Smooth muscle cell (in vitro differentiated cells): Measurements from ENCODE around the gene SLC6A7. TPM values are rescaled to one million over a fixed set of nuclear protein-coding genes. Genes with fewer than 3 reads are reported as not detected.

Source experiments
- DNase-seq: peaks from one replicate; lab custom pipeline; 2025; ENCODE audit not compliant: unreplicated experiment; lab: John Stamatoyannopoulos, UW
- H2AFZ ChIP-seq: fragments of 200-600 bp; sonication (generic); 2 replicates; pipeline ENCODE4 v1.6.0; 2016; ENCODE audit warnings: antibody characterized with exemption, low read depth, mild to moderate bottlenecking
- H3F3A ChIP-seq: fragments of 200-600 bp; sonication (generic); 2 replicates; pipeline ENCODE4 v1.6.0; 2017; ENCODE audit warnings: antibody characterized with exemption, low read depth
- H3K27ac ChIP-seq: fragments of 200-600 bp; sonication (generic); 2 replicates; pipeline ENCODE4 v1.5.1; 2016; ENCODE audit warnings: low read depth, mild to moderate bottlenecking
- H3K27me3 ChIP-seq: fragments of 200-600 bp; sonication (generic); 2 replicates; pipeline ENCODE4 v1.6.1; 2016; ENCODE audit warnings: low read depth, mild to moderate bottlenecking
- H3K36me3 ChIP-seq: fragments of 200-600 bp; sonication (generic); 2 replicates; pipeline ENCODE4 v1.5.1; 2016; ENCODE audit warnings: low read depth
- H3K4me1 ChIP-seq: fragments of 200-600 bp; sonication (generic); 2 replicates; pipeline ENCODE4 v1.5.1; 2016; ENCODE audit warnings: low read depth
- H3K4me2 ChIP-seq: fragments of 200-600 bp; sonication (generic); 2 replicates; pipeline ENCODE4 v1.6.0; 2016; ENCODE audit warnings: mild to moderate bottlenecking
- H3K4me3 ChIP-seq: fragments of 200-600 bp; sonication (generic); 2 replicates; pipeline ENCODE4 v1.5.1; 2016; ENCODE audit warnings: mild to moderate bottlenecking
- H3K79me2 ChIP-seq: fragments of 200-600 bp; sonication (generic); 2 replicates; pipeline ENCODE4 v1.6.0; 2016; ENCODE audit warnings: low read depth, mild to moderate bottlenecking
- H3K9ac ChIP-seq: fragments of 200-600 bp; sonication (generic); 2 replicates; pipeline ENCODE4 v1.6.0; 2016; ENCODE audit warnings: low read depth
- H3K9me3 ChIP-seq: fragments of 200-600 bp; sonication (generic); replicated peaks from 2 replicates; pipeline ENCODE4 v1.5.1; 2016; ENCODE audit warnings: low read depth
- H4K20me1 ChIP-seq: fragments of 200-600 bp; sonication (generic); 2 replicates; pipeline ENCODE4 v1.6.0; 2016; ENCODE audit warnings: low read depth
- CTCF ChIP-seq: fragments of 200-600 bp; sonication (generic); IDR thresholded peaks from 2 replicates; pipeline ENCODE4 v1.5.1; 2017; ENCODE audit warnings: borderline replicate concordance, mild to moderate bottlenecking, antibody characterized with exemption; ENCODE audit not compliant: insufficient read depth, poor library complexity, severe bottlenecking
- WGBS: methylation state at CpG from one replicate; pipeline ENCODE4 v1.1.7; 2016; ENCODE audit warnings: low lambda C conversion rate; 5-methylcytosine and 5-hydroxymethylcytosine counted together
- polyA plus RNA-seq: library from polyadenylated mRNA; unstranded; fragments of >200 nt; fragmentation: Nextera tagmentation; extraction: Ambion mirVana; gene quantifications from 2 replicates; pipeline ENCODE4 v1.2.1, GENCODE V29; 2016
- total RNA-seq: library from RNA; depleted of rRNA; stranded (reverse); fragments of >200 nt; gene quantifications from 2 replicates; pipeline ENCODE4 v1.2.3, GENCODE V29; 2014

The SLC6A7 gene
- total and polyA plus RNA-seq, 2 experiments from 2014 or later = 0.10 TPM; not detected in 1

GRCh38 chr5:150217038-150217437 is 27.2 kb downstream of the SLC6A7 start:
- no peaks in the 10 kb centered on the region for H3K9me3 ChIP-seq
- no peaks in the 10 kb centered on the region for H3K4me1 ChIP-seq
- H3K79me2 ChIP-seq = no peaks in the 10 kb centered on the region
- H3K9ac ChIP-seq = no peak overlapping the region
- H3K27me3 ChIP-seq = no peaks in the 10 kb centered on the region
- no peak for DNase-seq
- H2AFZ ChIP-seq = no peak overlapping the region
- H3K27ac ChIP-seq = no peak overlapping the region
- H3F3A ChIP-seq = no peaks in the 10 kb centered on the region
- TF ChIP-seq CTCF = no peak
- no peaks in the 10 kb centered on the region for H4K20me1 ChIP-seq
- 86% methylated on average over 2 of the region's 2 CpGs for WGBS
- H3K4me3 ChIP-seq = no peak overlapping the region
- H3K4me2 ChIP-seq = no peak overlapping the region
- no peaks in the 10 kb centered on the region for H3K36me3 ChIP-seq

- Histone ChIP-seq H3K9me3 (no peaks in the 10 kb centered on the region), H4K20me1 (no peaks in the 10 kb centered on the region), H3K9ac (no peak overlapping the region), H2AFZ (no peak overlapping the region), H3K27me3 (no peaks in the 10 kb centered on the region), H3K36me3 (no peaks in the 10 kb centered on the region), H3K4me3 (no peak overlapping the region), H3K79me2 (no peaks in the 10 kb centered on the region), H3K4me2 (no peak overlapping the region), H3K4me1 (no peaks in the 10 kb centered on the region), H3F3A (no peaks in the 10 kb centered on the region), H3K27ac (no peak overlapping the region)
- DNase-seq = peak; percentile 42
- TF ChIP-seq CTCF = peak; percentile 83
- 26% methylated on average over 10 of the region's 10 CpGs for WGBS
These were observed 28.2 kb downstream of the SLC6A7 start for GRCh38 chr5:150217873-150218692.

GRCh38 chr5:150218693-150219035 is 28.8 kb downstream of the SLC6A7 start:
- H3K79me2 ChIP-seq = no peaks in the 10 kb centered on the region
- H3F3A ChIP-seq = no peaks in the 10 kb centered on the region
- no peaks in the 10 kb centered on the region for H3K4me1 ChIP-seq
- WGBS = 94% methylated on average over 5 of the region's 5 CpGs
- H4K20me1 ChIP-seq = no peaks in the 10 kb centered on the region
- H3K9ac ChIP-seq = no peak overlapping the region
- H3K9me3 ChIP-seq = no peaks in the 10 kb centered on the region
- H2AFZ ChIP-seq = no peak overlapping the region
- no peaks in the 10 kb centered on the region for H3K36me3 ChIP-seq
- H3K27me3 ChIP-seq = no peaks in the 10 kb centered on the region
- no peak overlapping the region for H3K27ac ChIP-seq
- no peak overlapping the region for H3K4me2 ChIP-seq
- no peak for TF ChIP-seq CTCF
- H3K4me3 ChIP-seq = no peak overlapping the region
- no peak for DNase-seq

GRCh38 chr5:150219142-150219541 is 29.3 kb downstream of the SLC6A7 start:
- Histone ChIP-seq H3K9ac (no peak overlapping the region), H3K4me2 (no peak overlapping the region), H2AFZ (no peak overlapping the region), H4K20me1 (no peaks in the 10 kb centered on the region), H3K27ac (no peak overlapping the region), H3F3A (no peaks in the 10 kb centered on the region), H3K9me3 (no peaks in the 10 kb centered on the region), H3K27me3 (no peaks in the 10 kb centered on the region), H3K36me3 (no peaks in the 10 kb centered on the region), H3K4me1 (no peaks in the 10 kb centered on the region), H3K79me2 (no peaks in the 10 kb centered on the region), H3K4me3 (no peak overlapping the region)
- no peak for DNase-seq
- no peak for TF ChIP-seq CTCF
